Stimulated activated CD8-positive, alpha-beta memory T cell treated with anti-CD3 and anti-CD28 coated beads, Interleukin-12 subunit alpha, Interleukin-12 subunit beta, amount 100 ng/mL, for 1 hour (primary cell): Measurements from ENCODE around the gene LGALS3.

ENCODE experiments used
- DNase-seq: peaks from one replicate; pipeline ENCODE4 v3.0.0-alpha.2; 2020; ENCODE audit warnings: low read depth

Gene LGALS3

GRCh38 chr14:55191203-55192053 is 62.4 kb downstream of the LGALS3 start, which contains the start of gene DLGAP5:
TSS of gene DLGAP5 (minus strand) at chr14:55191585. CDS start at chr14:55189179, 2,406 bp downstream.
- peak; percentile 80 for DNase-seq

GRCh38 chr14:55192054-55192621 is 63.1 kb downstream of the LGALS3 start:
- DNase-seq = no peak

- no peak for DNase-seq
Observed at GRCh38 chr14:55194656-55195355, 65.8 kb downstream of the LGALS3 start.
